Gastrocnemius medialis (tissue), 4 donors: ENCODE measurements around the gene RSPH1.

ENCODE experiments used
- CTCF ChIP-seq, 5 experiments: fragments of 450-650 bp in 3 of 5; fragments of 200-600 bp in 2 of 5; sonication (generic) in 2 of 5; IDR thresholded peaks in 4 of 5; conservative IDR thresholded peaks in 1 of 5; 1 replicate in 4 of 5; 2 replicates in 1 of 5; pipeline ENCODE4 v1.5.1; 2016 to 2019; ENCODE audit warnings: antibody characterized with exemption in 5 of 5, mild to moderate bottlenecking in 3 of 5, moderate library complexity in 3 of 5
- POLR2A ChIP-seq, 2 donors: fragments of 450-650 bp; IDR thresholded peaks; one replicate each; pipeline ENCODE4 v1.6.1; 2017; ENCODE audit warnings: antibody characterized with exemption in 2 of 2, mild to moderate bottlenecking in 2 of 2, moderate library complexity in 2 of 2

- no peak for TF ChIP-seq CTCF (IDR thresholded peaks at IDR 0.05 in 4 of 5, conservative IDR thresholded peaks at IDR 0.05 in 1 of 5)
- no peak for TF ChIP-seq POLR2A (IDR thresholded peaks at IDR 0.05)
These were observed 39.7 kb upstream of the RSPH1 start for GRCh38 chr21:42535602-42536171.
